AG09309 (cell line): ENCODE measurements around the gene CDYL2.

ENCODE experiments used
- DNase-seq: peaks from one replicate; pipeline ENCODE4 v3.0.0-alpha.2; 2010; ENCODE audit warnings: low read depth
- H3K4me3 ChIP-seq: 2 replicates; pipeline ENCODE4 v1.5.1; 2011; ENCODE audit warnings: mild to moderate bottlenecking, low read depth, low read length, moderate library complexity; ENCODE audit not compliant: control insufficient read depth
- TF ChIP-seq, protein P1 (sequence below): IDR thresholded peaks from 2 replicates; pipeline ENCODE4 v1.5.1; 2011; ENCODE audit warnings: mild to moderate bottlenecking, low read depth, low read length, inconsistent platforms; ENCODE audit not compliant: insufficient read depth, control insufficient read depth; ENCODE audit errors: missing control alignments

The CDYL2 gene

DNA sequence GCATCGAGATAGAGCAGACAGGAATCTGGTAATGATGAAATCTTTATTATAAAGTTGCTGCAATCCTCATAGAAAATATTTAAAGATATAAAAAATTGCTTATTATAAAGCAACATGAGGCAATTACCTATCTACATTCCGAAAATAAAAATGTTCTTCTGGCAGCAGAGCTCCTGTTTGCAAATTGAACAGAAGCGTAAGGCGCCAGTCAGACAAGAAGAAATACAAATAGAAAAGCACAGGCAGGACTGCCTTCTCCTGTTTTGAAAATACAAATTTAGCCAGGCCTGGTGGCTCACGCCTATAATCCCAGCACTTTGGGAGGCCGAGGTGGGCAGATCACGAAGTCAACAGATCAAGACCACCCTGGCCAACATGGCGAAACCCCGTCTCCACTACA is 95.6 kb downstream of the CDYL2 start:
- TF ChIP-seq, protein P1, sequence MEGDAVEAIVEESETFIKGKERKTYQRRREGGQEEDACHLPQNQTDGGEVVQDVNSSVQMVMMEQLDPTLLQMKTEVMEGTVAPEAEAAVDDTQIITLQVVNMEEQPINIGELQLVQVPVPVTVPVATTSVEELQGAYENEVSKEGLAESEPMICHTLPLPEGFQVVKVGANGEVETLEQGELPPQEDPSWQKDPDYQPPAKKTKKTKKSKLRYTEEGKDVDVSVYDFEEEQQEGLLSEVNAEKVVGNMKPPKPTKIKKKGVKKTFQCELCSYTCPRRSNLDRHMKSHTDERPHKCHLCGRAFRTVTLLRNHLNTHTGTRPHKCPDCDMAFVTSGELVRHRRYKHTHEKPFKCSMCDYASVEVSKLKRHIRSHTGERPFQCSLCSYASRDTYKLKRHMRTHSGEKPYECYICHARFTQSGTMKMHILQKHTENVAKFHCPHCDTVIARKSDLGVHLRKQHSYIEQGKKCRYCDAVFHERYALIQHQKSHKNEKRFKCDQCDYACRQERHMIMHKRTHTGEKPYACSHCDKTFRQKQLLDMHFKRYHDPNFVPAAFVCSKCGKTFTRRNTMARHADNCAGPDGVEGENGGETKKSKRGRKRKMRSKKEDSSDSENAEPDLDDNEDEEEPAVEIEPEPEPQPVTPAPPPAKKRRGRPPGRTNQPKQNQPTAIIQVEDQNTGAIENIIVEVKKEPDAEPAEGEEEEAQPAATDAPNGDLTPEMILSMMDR = no peak
- H3K4me3 ChIP-seq = no peak overlapping the region
- DNase-seq = no peak

DNA sequence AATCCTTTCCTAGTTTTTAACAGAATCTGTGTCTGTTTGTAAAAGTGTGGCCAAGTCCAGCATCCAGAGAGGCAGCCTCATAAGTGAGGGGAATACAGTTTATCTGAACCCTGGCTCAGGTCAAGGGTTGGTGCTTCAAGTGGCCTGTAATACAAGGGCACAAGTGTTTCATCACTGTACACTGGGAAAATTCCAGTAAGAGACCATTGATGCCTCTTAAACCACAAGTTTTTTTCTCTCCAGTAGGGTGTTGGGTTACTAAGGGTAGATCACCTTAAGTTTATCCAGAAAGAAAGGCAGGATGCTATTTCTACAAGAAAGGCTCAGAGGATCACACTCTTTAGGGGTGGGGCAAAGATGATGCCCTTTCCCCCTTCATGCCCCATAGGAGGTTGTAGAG is 96.7 kb downstream of the CDYL2 start:
- DNase-seq = no peak

DNA sequence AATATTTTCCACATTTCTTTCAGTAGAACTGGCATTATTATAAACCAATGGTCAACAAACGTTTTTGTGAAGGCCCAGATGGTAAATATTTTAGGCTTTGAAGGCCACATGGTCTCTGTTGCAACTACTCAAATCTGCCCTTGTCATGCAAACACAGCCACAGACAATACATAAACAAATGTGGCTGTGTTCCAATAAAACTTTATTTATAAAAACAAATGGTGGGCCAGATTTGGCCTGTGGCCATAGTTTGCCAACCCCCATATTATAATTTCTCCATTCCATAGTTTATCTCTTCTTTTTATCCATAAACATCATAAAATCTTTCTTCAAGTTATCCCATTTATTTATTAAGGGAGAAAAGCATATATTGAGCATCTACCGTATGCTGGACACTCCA is 98.8 kb downstream of the CDYL2 start:
- TF ChIP-seq, protein P1 = no peak
- no peak overlapping the region for H3K4me3 ChIP-seq
- no peak for DNase-seq

More for the DNA sequence above, 96.7 kb downstream of the CDYL2 start:
- TF ChIP-seq, protein P1 = no peak
- H3K4me3 ChIP-seq = no peak overlapping the region

DNA sequence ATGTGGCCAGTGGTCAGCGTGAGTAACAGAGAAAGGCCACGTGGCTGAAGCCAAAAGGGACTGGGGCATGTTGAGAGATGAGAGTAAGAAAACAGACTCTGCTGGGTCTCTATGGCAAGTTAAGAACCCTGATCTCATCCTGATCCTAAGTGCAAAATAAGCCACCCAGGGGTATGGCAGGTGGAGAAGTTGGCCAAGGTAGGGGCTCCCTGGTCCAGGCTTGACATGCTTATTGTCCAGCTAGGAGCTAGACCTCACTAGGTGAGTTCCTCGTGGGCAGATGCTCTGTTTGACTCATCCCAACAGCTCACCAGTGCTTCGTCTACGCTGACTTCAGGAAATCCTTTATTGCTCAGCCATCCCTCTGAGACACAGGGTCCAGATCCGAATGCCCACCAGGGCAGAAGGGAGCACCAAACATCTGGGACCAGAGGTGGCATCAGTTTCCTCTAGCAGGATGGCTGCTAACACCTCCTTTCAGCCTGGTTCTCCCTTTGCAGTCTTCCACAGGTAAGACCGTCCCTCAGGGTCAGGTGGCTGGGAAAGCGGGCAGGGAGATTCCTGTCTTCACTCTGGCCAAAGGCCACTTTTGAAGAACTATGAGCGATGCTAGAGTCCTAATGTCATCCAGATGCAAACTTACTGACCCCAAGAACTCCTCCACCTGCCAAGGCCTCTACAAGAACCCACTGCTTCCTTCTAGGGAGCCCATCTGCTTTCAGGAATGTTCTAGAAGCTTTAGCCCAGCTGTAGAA is 99.5 kb downstream of the CDYL2 start:
- H3K4me3 ChIP-seq = no peak overlapping the region
- TF ChIP-seq, protein P1 = no peak
- no peak for DNase-seq

DNA sequence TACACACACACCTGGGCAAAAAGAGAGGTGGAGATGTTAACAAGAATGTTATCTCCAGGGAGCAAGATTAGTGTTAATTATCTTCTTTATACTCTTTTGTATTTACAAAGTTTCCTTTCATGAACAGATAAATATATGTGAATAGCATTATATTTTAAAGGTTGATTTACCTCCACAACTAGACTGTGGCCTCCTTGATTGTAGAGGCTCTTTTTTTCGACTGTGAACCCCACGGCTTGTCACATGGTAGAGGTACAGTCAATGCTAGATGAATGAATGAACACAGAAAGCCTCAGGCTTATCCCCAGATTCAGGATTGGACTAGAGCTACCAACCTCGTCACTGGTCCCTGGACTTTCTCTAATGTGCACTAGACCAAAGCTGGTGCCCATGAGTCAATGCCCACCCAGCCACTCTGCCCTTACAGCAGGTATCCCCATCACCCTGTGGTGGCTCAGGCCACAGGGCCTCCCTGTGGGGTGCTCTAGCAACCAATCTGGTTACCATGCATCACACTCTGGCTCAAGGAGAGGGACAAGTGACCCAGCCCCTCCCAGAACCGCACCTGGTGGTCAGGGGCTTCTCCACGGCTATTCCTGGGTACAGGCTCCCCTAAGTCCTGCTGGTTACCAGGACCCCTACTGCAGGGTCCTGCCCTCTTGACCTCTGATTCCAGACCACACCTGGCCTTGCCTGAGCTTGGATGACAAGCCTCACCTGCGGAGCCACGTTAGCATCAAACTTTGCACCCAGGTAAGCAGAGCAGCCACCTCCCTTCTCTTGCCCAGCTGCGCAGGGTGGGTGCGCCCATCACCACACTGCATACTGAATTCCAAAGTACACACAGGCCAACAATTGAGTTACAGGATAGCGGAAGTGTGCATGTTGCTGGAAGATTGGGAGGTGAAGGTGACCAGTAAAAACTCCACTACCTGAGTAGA is 101.0 kb downstream of the CDYL2 start:
- no peak overlapping the region for H3K4me3 ChIP-seq
- no peak for DNase-seq
- TF ChIP-seq, protein P1 = no peak

DNA sequence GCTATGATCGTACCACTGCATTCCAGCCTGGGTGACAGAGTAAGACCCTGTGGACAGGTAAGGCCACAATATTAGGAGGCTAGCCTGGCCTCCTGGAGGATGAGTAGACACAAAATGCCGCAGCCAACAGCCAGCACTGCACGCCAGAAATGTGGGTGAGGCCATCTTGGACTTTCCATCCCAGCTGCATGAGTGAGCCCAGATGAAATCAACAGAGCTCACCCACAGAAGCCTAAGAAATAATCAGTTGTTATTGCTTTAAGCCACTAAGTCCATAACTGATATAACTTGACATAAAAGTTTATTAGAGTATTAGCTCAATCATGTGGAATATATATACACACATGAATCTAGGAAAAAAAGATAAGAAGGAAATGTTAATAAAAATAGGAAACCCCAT is 101.7 kb downstream of the CDYL2 start:
- no peak overlapping the region for H3K4me3 ChIP-seq
- no peak for DNase-seq

More for the DNA sequence above, 101.7 kb downstream of the CDYL2 start:
- TF ChIP-seq, protein P1 = no peak
